RWPE1 (cell line): Measurements from ENCODE around the gene LBH.

Experiments used
- CTCF ChIA-PET: fragments of 350-600 bp; sonication (Branson Sonifier 250); formaldehyde crosslinking; extraction: SDS; loops from one replicate; lab custom pipeline; 2021; lab: Yijun Ruan, JAX
- POLR2A ChIA-PET: fragments of 400-600 bp; formaldehyde crosslinking; extraction: SDS; loops from one replicate; lab custom pipeline; 2020; ENCODE audit warnings: antibody characterized with exemption; ENCODE audit not compliant: low non-redundant PET; lab: Yijun Ruan, JAX
- DNase-seq: peaks from one replicate; pipeline ENCODE4 v3.0.0; 2012; ENCODE audit warnings: low spot score
- H3K27ac ChIP-seq: fragments of 450-650 bp; 2 replicates; pipeline ENCODE4 v1.5.1; 2017
- CTCF ChIP-seq: fragments of 450-650 bp; conservative IDR thresholded peaks from 2 replicates; pipeline ENCODE4 v1.5.1; 2017; ENCODE audit warnings: low read depth, mild to moderate bottlenecking

LBH gene

GRCh38 chr2:30235859-30236535 lies 4.7 kb downstream of the LBH start:
- no peak overlapping the region for H3K27ac ChIP-seq
- no peak for TF ChIP-seq CTCF
- CTCF ChIA-PET: no interaction called here
- no peak for DNase-seq
- POLR2A ChIA-PET: no interaction called here

- no peak overlapping the region for H3K27ac ChIP-seq
- no peak for TF ChIP-seq CTCF
- ChIA-PET POLR2A (no interaction called here), CTCF (interaction anchor here (0.6 to 1.2 kb wide), 2 partner anchors 69 to 72 kb away, joined by 3 read pairs; no protein-coding TSS in a partner anchor)
- DNase-seq: no peak
These were observed 5.4 kb downstream of the LBH start for GRCh38 chr2:30236591-30237238.

- POLR2A ChIA-PET: no interaction called here
- DNase-seq: no peak
- H3K27ac ChIP-seq: no peak overlapping the region
- CTCF ChIA-PET: interaction anchor here (0.6 to 1.2 kb wide), 2 partner anchors 68 to 73 kb away, joined by 3 read pairs; no protein-coding TSS in a partner anchor
- TF ChIP-seq CTCF: no peak
These were observed 6.1 kb downstream of the LBH start for GRCh38 chr2:30237239-30237965.

GRCh38 chr2:30237966-30238800 lies 6.8 kb downstream of the LBH start:
- ChIA-PET CTCF (interaction anchor here (0.8 to 1.2 kb wide), 2 partner anchors 15 to 73 kb away, joined by 3 to 4 read pairs; no protein-coding TSS in a partner anchor), POLR2A (no interaction called here)
- no peak overlapping the region for H3K27ac ChIP-seq
- DNase-seq: no peak
- TF ChIP-seq CTCF: no peak

- TF ChIP-seq CTCF: peak; percentile 77
- peak; percentile 56 for DNase-seq
- ChIA-PET CTCF (interaction anchor here (0.5 to 1.2 kb wide), 6 partner anchors 11 to 191 kb away, joined by 3 to 4 read pairs (median 3); no protein-coding TSS in a partner anchor), POLR2A (no interaction called here)
- no peak overlapping the region for H3K27ac ChIP-seq
These were observed 8.1 kb downstream of the LBH start for GRCh38 chr2:30239308-30239985.
